HepG2 (cell line): ENCODE data around the gene USP24. TPM values are rescaled to one million over a fixed set of nuclear protein-coding genes. Genes with fewer than 3 reads are reported as not detected.
A peak's percentile ranks its signal among the peaks of the same experiment; 100 is the strongest.

Experiments used
- ATAC-seq: fragments of 200-7000 bp; cut with Tn5 transposase; 3 replicates; pipeline ENCODE4 v1.9.1; 2020; ENCODE audit warnings: mild to moderate bottlenecking, moderate library complexity
- BruUV-seq: library from RNA; stranded (reverse); fragments of 400-500 nt; replicated peaks from 2 replicates; lab custom pipeline; 2021; lab: Mats Ljungman, UMichigan
- CTCF ChIA-PET: fragments of 300-600 bp; formaldehyde crosslinking; extraction: SDS; loops from one replicate; lab custom pipeline; 2021; ENCODE audit warnings: low total read pairs, inconsistent platforms, low intra/inter-chr PET ratio; lab: Yijun Ruan, JAX
- POLR2A ChIA-PET: fragments of 350-600 bp; sonication (Branson Sonifier 250); formaldehyde crosslinking; loops from one replicate; lab custom pipeline; 2020; ENCODE audit warnings: antibody characterized with exemption, inconsistent platforms; lab: Yijun Ruan, JAX
- DNase-seq: peaks from one replicate; pipeline ENCODE4 v3.0.0-alpha.2; 2015; ENCODE audit warnings: low spot score
- FAIRE-seq: peaks from 3 replicates; lab custom pipeline; 2011; peaks lifted over from hg19 to GRCh38; lab: Jason Lieb, UNC
- H2AFZ ChIP-seq: one replicate; pipeline ENCODE4 v1.6.1; 2011; ENCODE audit warnings: low read length, inconsistent platforms
- H3K27ac ChIP-seq: fragments of 300-600 bp; 3 replicates; pipeline ENCODE4 v1.8.0; 2011; ENCODE audit warnings: mixed run types, mild to moderate bottlenecking, mixed read lengths, low read length, inconsistent platforms; ENCODE audit not compliant: insufficient read depth; ENCODE audit errors: extremely low read length
- H3K27me3 ChIP-seq, 2 experiments: fragments of 200-600 bp in 1 of 2; 2 replicates in 1 of 2; 3 replicates in 1 of 2; pipeline versions ENCODE4 v1.6.0 to v1.8.0; 2011; ENCODE audit warnings: low read length in 2 of 2, mild to moderate bottlenecking in 2 of 2, moderate library complexity in 2 of 2, inconsistent platforms in 1 of 2; ENCODE audit not compliant: insufficient read depth in 2 of 2, control insufficient read depth in 1 of 2
- H3K36me3 ChIP-seq, 2 experiments: fragments of 200-600 bp in 1 of 2; replicated peaks in 1 of 2; 2 replicates in 1 of 2; 3 replicates in 1 of 2; pipeline versions ENCODE4 v1.5.1 to v1.8.0; 2011; ENCODE audit warnings: low read length in 2 of 2, inconsistent platforms in 1 of 2; ENCODE audit not compliant: insufficient read depth in 2 of 2, control insufficient read depth in 1 of 2
- H3K4me1 ChIP-seq: 2 replicates; pipeline ENCODE4 v1.5.1; 2012; ENCODE audit warnings: low read length, inconsistent platforms; ENCODE audit not compliant: insufficient read depth
- H3K4me2 ChIP-seq: 2 replicates; pipeline ENCODE4 v1.6.0; 2011; ENCODE audit warnings: low read depth, low read length, inconsistent platforms
- H3K4me3 ChIP-seq, 3 experiments: fragments of 200-600 bp in 1 of 3; sonication (generic), shearing (Covaris generic) in 1 of 3; replicated peaks in 1 of 3; 2 replicates each; pipeline ENCODE4 v1.5.1; 2011 to 2016; ENCODE audit warnings: low read length in 3 of 3, inconsistent platforms in 2 of 3, low read depth in 2 of 3, mild to moderate bottlenecking in 2 of 3, control low read depth in 1 of 3, mixed read lengths in 1 of 3; ENCODE audit not compliant: insufficient read depth in 1 of 3
- H3K79me2 ChIP-seq: one replicate; pipeline ENCODE4 v1.6.1; 2011; ENCODE audit warnings: low read length, inconsistent platforms; ENCODE audit not compliant: insufficient read depth
- H3K9ac ChIP-seq: 2 replicates; pipeline ENCODE4 v1.6.0; 2011; ENCODE audit warnings: mild to moderate bottlenecking, low read depth, low read length, inconsistent platforms; ENCODE audit not compliant: insufficient read depth
- H3K9me3 ChIP-seq: 2 replicates; pipeline ENCODE4 v1.5.1; 2012; ENCODE audit warnings: mild to moderate bottlenecking, low read length
- H4K20me1 ChIP-seq: 2 replicates; pipeline ENCODE4 v1.6.0; 2011; ENCODE audit warnings: inconsistent platforms, mild to moderate bottlenecking, low read length, moderate library complexity; ENCODE audit not compliant: insufficient read depth
- FOXC1 ChIP-seq: sonication (generic); formaldehyde crosslinking; IDR thresholded peaks from 2 replicates; pipeline ENCODE4 v1.8.0; 2022; ENCODE audit warnings: mild to moderate bottlenecking, missing genetic modification reagents, borderline replicate concordance
- HNRNPLL ChIP-seq: fragments of 200-400 bp; formaldehyde crosslinking; IDR thresholded peaks from 2 replicates; pipeline ENCODE4 v1.6.1; 2017; ENCODE audit warnings: mild to moderate bottlenecking, low read depth, low read length; ENCODE audit not compliant: poor library complexity, severe bottlenecking
- KLF12 ChIP-seq: sonication (generic); formaldehyde crosslinking; IDR thresholded peaks from 2 replicates; pipeline ENCODE4 v1.4.0; 2020; ENCODE audit warnings: missing genetic modification reagents, borderline replicate concordance
- KMT2A ChIP-seq: sonication (generic); formaldehyde crosslinking; IDR thresholded peaks from 2 replicates; pipeline ENCODE4 v1.4.0; 2020; ENCODE audit warnings: missing genetic modification reagents
- PRMT3 ChIP-seq: sonication (generic); formaldehyde crosslinking; IDR thresholded peaks from 2 replicates; pipeline ENCODE4 v1.8.1; 2022; ENCODE audit warnings: low read depth, mild to moderate bottlenecking, moderate library complexity, missing genetic modification reagents, borderline replicate concordance
- ZBTB20 ChIP-seq: sonication (generic); formaldehyde crosslinking; IDR thresholded peaks from 2 replicates; pipeline ENCODE4 v1.8.1; 2023; ENCODE audit warnings: missing genetic modification reagents, low read depth, mild to moderate bottlenecking, borderline replicate concordance
- ZNF33A ChIP-seq: sonication (generic); formaldehyde crosslinking; IDR thresholded peaks from 2 replicates; pipeline ENCODE4 v1.5.1; 2020; ENCODE audit warnings: missing genetic modification reagents, mild to moderate bottlenecking, moderate library complexity, borderline replicate concordance
- ZNF564 ChIP-seq: sonication (generic); formaldehyde crosslinking; IDR thresholded peaks from 2 replicates; pipeline ENCODE4 v1.8.1; 2023; ENCODE audit warnings: mild to moderate bottlenecking, missing genetic modification reagents
- ZNF839 ChIP-seq: sonication (generic); formaldehyde crosslinking; IDR thresholded peaks from 2 replicates; pipeline ENCODE4 v1.4.0; 2020; ENCODE audit warnings: missing genetic modification reagents, mild to moderate bottlenecking, borderline replicate concordance
- WGBS: methylation state at CpG from one replicate; pipeline ENCODE4 v1.1.6; 2017; ENCODE audit warnings: low lambda C conversion rate; 5-methylcytosine and 5-hydroxymethylcytosine counted together
- in situ Hi-C: cut with HindIII; loops from 2 replicates; pipeline ENCODE4 v1.10.0; 2017; ENCODE audit warnings: low pct_unique_long_range_greater_than_20kb; ENCODE audit not compliant: extremely low pct_ligation_motif_present
- intact Hi-C: fragments of 100-400 bp; cut with micrococcal nuclease; formaldehyde crosslinking; loops from one replicate; pipeline ENCODE4 v1.10.0; 2022; ENCODE audit not compliant: unreplicated experiment
- polyA plus RNA-seq, 8 experiments: library from polyadenylated mRNA; depleted of rRNA in 3 of 8; stranded (reverse) in 7 of 8; unstranded in 1 of 8; fragments of >200 nt; fragmentation: Illumina TruSeq in 4 of 8; extraction: Trizol in 4 of 8; gene quantifications; 2 replicates each; pipeline versions ENCODE4 v1.2.1 to v1.2.3, GENCODE V29; 2011 to 2016; ENCODE audit warnings: low read depth in 4 of 8, missing spikeins in 1 of 8, mixed read lengths in 1 of 8; ENCODE audit not compliant: insufficient read depth in 1 of 8
- total RNA-seq, 5 experiments: library from RNA; depleted of rRNA; stranded (reverse); fragments of >200 nt; fragmentation: Illumina TruSeq; extraction: Trizol; gene quantifications; 2 replicates each; pipeline ENCODE4 v1.2.3, GENCODE V29; 2016; ENCODE audit warnings: low read depth in 1 of 5
- TF ChIP-seq, protein P1 (sequence below): sonication (generic); formaldehyde crosslinking; IDR thresholded peaks from 2 replicates; pipeline ENCODE4 v1.5.0; 2020; ENCODE audit warnings: mild to moderate bottlenecking, missing genetic modification reagents, borderline replicate concordance
- TF ChIP-seq, protein P2 (sequence below): sonication (generic); formaldehyde crosslinking; IDR thresholded peaks from 2 replicates; pipeline ENCODE4 v1.8.1; 2023; ENCODE audit warnings: missing genetic modification reagents, mild to moderate bottlenecking, borderline replicate concordance
- TF ChIP-seq, protein P3 (sequence below): sonication (generic); formaldehyde crosslinking; IDR thresholded peaks from 2 replicates; pipeline ENCODE4 v1.4.0; 2020; ENCODE audit warnings: missing genetic modification reagents
- TF ChIP-seq, protein P4 (sequence below): sonication (generic); formaldehyde crosslinking; IDR thresholded peaks from 2 replicates; pipeline ENCODE4 v1.5.0; 2020; ENCODE audit warnings: mild to moderate bottlenecking, missing genetic modification reagents

USP24 gene
- total and polyA plus RNA-seq, 2 of the 13 experiments (the other 11 are each of a cell fraction or from before 2014, with no cell fraction given) = 18.8 to 47.6 TPM

DNA sequence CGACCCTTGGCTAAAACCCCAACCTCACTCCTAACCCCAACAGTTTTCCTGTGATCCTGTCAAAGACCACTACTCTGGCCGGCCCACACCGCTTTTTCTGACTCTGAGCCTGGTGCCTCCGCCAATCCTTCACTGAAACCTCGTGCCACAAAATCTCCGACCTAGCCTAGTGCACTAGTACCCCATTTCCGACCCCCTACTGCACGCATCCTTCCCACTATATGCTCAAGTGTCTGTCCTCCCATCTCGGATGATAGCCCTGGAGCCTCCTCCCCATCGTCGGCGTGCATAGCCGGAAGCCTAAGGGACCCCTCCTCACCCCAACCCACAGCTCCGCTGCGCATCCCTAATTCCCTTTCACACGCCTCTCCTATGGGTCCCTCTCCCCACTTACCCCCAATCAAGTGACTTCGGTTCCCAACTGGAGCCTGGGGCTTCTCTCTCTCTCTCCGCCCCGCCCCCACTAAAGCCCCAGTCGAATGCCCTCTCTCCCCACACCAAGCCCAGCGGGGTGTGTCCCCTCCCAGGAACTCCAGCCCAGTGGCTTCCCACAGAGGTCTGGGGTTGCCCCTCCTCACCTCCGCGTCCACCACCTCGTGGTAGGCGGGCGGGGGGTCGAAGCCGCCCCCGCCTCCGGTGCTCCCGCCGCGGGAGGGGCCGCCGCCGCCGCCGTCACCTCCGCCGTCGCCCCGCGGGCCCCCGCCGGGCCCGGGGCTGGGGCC, 791 bp downstream of the USP24 start:
- no peaks in the 10 kb centered on the region; the same call in 1 of the 2 replicates for H4K20me1 ChIP-seq
- peak; percentile 28 for ATAC-seq
- intact Hi-C loops = loop anchor here (2.0 to 10.0 kb wide), 2 partner anchors 50 to 62 kb away; no protein-coding TSS in a partner anchor
- ChIA-PET CTCF (no interaction called here), POLR2A (interaction anchor here (0.7 to 3.8 kb wide), 2 partner anchors 19 to 347 kb away, joined by 3 to 26 read pairs; no protein-coding TSS in a partner anchor)
- no peaks in the 10 kb centered on the region; a peak in 1 of 5 replicates for H3K36me3 ChIP-seq
- no peaks in the 10 kb centered on the region for H3K27me3 ChIP-seq
- no peak for FAIRE-seq
- peak overlapping the region; percentile 87 to 98 (median 94) for H3K4me3 ChIP-seq
- peak overlapping the region; percentile 97 for H3K9ac ChIP-seq
- DNase-seq = peak; percentile 31
- no peaks in the 10 kb centered on the region for H3K9me3 ChIP-seq
- H2AFZ ChIP-seq = no peak overlapping the region
- peak overlapping the region; percentile 90 for H3K27ac ChIP-seq
- H3K79me2 ChIP-seq = peaks cover 62% of the 10 kb centered on the region
- H3K4me2 ChIP-seq = peak overlapping the region; percentile 93
- BruUV-seq = no TSS peak
- in situ Hi-C loops = no loop called here
- under 1% methylated on average over 21 of the region's 46 CpGs for WGBS
- H3K4me1 ChIP-seq = peaks cover 60% of the 10 kb centered on the region
- TF ChIP-seq ZNF33A (CRISPR knock-in tag) (no peak), ZNF839 (CRISPR knock-in tag) (0 out of 2 replicates have a peak, but pooled peaks have one; percentile 59), PRMT3 (CRISPR knock-in tag) (no peak; the same call in 1 of the 2 replicates), ZBTB20 (0 out of 2 replicates have a peak, but pooled peaks have one; percentile 18), FOXC1 (CRISPR knock-in tag) (0 out of 2 replicates have a peak, but pooled peaks have one; percentile 23), HNRNPLL (peak; percentile 11), ZNF564 (CRISPR knock-in tag) (peak; percentile 7; the same call in 1 of the 2 replicates), KMT2A (CRISPR knock-in tag) (0 out of 2 replicates have a peak, but pooled peaks have one; percentile 10), KLF12 (0 out of 2 replicates have a peak, but pooled peaks have one; percentile 1)
- TF ChIP-seq, protein P1, sequence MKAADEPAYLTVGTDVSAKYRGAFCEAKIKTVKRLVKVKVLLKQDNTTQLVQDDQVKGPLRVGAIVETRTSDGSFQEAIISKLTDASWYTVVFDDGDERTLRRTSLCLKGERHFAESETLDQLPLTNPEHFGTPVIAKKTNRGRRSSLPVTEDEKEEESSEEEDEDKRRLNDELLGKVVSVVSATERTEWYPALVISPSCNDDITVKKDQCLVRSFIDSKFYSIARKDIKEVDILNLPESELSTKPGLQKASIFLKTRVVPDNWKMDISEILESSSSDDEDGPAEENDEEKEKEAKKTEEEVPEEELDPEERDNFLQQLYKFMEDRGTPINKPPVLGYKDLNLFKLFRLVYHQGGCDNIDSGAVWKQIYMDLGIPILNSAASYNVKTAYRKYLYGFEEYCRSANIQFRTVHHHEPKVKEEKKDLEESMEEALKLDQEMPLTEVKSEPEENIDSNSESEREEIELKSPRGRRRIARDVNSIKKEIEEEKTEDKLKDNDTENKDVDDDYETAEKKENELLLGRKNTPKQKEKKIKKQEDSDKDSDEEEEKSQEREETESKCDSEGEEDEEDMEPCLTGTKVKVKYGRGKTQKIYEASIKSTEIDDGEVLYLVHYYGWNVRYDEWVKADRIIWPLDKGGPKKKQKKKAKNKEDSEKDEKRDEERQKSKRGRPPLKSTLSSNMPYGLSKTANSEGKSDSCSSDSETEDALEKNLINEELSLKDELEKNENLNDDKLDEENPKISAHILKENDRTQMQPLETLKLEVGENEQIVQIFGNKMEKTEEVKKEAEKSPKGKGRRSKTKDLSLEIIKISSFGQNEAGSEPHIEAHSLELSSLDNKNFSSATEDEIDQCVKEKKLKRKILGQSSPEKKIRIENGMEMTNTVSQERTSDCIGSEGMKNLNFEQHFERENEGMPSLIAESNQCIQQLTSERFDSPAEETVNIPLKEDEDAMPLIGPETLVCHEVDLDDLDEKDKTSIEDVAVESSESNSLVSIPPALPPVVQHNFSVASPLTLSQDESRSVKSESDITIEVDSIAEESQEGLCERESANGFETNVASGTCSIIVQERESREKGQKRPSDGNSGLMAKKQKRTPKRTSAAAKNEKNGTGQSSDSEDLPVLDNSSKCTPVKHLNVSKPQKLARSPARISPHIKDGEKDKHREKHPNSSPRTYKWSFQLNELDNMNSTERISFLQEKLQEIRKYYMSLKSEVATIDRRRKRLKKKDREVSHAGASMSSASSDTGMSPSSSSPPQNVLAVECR (CRISPR knock-in tag) = peak; percentile 23; the same call in 1 of the 2 replicates
- TF ChIP-seq, protein P2, sequence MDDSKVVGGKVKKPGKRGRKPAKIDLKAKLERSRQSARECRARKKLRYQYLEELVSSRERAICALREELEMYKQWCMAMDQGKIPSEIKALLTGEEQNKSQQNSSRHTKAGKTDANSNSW = no peak
- TF ChIP-seq, protein P3, sequence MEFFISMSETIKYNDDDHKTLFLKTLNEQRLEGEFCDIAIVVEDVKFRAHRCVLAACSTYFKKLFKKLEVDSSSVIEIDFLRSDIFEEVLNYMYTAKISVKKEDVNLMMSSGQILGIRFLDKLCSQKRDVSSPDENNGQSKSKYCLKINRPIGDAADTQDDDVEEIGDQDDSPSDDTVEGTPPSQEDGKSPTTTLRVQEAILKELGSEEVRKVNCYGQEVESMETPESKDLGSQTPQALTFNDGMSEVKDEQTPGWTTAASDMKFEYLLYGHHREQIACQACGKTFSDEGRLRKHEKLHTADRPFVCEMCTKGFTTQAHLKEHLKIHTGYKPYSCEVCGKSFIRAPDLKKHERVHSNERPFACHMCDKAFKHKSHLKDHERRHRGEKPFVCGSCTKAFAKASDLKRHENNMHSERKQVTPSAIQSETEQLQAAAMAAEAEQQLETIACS = no peak; the same call in 1 of the 2 replicates
- TF ChIP-seq, protein P4, sequence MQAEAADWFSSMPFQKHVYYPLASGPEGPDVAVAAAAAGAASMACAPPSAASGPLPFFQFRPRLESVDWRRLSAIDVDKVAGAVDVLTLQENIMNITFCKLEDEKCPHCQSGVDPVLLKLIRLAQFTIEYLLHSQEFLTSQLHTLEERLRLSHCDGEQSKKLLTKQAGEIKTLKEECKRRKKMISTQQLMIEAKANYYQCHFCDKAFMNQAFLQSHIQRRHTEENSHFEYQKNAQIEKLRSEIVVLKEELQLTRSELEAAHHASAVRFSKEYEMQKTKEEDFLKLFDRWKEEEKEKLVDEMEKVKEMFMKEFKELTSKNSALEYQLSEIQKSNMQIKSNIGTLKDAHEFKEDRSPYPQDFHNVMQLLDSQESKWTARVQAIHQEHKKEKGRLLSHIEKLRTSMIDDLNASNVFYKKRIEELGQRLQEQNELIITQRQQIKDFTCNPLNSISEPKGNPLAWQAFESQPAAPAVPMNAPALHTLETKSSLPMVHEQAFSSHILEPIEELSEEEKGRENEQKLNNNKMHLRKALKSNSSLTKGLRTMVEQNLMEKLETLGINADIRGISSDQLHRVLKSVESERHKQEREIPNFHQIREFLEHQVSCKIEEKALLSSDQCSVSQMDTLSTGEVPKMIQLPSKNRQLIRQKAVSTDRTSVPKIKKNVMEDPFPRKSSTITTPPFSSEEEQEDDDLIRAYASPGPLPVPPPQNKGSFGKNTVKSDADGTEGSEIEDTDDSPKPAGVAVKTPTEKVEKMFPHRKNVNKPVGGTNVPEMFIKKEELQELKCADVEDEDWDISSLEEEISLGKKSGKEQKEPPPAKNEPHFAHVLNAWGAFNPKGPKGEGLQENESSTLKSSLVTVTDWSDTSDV (CRISPR knock-in tag) = no peak
